Left colon (tissue), 2 donors: ENCODE data around the gene MTMR6. TPM values are rescaled to one million over a fixed set of nuclear protein-coding genes. Genes with fewer than 3 reads are reported as not detected.

Experiments
- total RNA-seq, 2 donors: library from RNA; stranded (reverse); fragmentation: NEBNext Ultra II Directional; extraction: Animal tissue kit (Norgen Biotek cat#: 25700); gene quantifications; one replicate each; pipeline ENCODE4 v1.2.1, GENCODE V29; 2021
- donor health status: DM: no; HTN: no; CAD: no.
- donor health status: DM: yes; HTN: yes; CAD: no.

Gene MTMR6
- total RNA-seq, 2 donors from 2014 or later, result 13.6 to 14.7 TPM

Other genes starting within 250 kb of the MTMR6 start
- under 1 TPM; 0.28 to 0.34 TPM for gene PABPC3, start 191.4 kb downstream of the MTMR6 start, total RNA-seq
- under 1 TPM in 1 of 2 donors, not detected in 1; 0.08 TPM for gene AMER2, start 115.2 kb downstream of the MTMR6 start, total RNA-seq
- gene NUP58, start 14.1 kb upstream of the MTMR6 start, total RNA-seq, result 10 to 100 TPM; 28.7 to 32.6 TPM
- under 1 TPM; 0.42 to 0.49 TPM for gene ATP8A2, start 84.5 kb upstream of the MTMR6 start, total RNA-seq